C4-2B (cell line): ENCODE results near the gene RGS9.

Experiments
- CTCF ChIP-seq: fragments of 450-650 bp; conservative IDR thresholded peaks from 2 replicates; pipeline ENCODE4 v1.5.1; 2017; ENCODE audit warnings: mild to moderate bottlenecking
- ZFX ChIP-seq: fragments of 450-650 bp; IDR thresholded peaks from 2 replicates; pipeline ENCODE4 v1.6.1; 2017

DNA sequence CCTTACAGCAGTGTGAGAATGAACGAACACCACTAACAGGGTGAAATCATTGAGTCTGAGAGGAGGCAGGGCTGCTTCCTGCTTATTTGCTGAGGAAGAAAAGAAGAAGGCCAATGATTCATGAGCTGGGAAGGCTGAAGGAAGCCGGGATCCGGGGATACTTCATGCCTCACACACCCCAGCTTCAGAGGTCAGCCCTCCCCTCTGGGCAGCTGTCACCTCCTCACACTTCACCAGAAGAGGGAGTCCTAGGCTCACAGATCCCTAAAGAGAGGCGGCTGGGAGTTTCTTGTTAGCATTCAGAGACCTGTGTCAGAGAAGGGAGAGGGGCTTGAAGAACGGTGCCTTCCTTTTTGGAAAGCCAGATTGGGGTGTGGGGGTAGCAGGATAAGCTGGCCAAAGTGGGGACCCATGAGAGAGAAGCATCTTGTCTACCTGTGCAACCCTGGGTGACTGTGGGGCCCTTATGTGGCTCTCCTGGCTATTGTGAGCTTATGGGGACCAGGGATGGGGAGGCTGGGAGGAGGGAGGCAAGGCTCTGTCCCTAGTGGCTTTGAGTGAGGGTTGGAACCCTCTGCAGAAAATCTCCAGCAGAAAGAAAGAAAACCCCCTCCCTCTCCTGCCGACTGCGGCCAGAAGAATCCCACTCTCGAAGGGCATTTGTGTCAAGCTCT, 94.6 kb downstream of the RGS9 start:
- TF ChIP-seq CTCF (peak; percentile 83), ZFX (no peak)
